ENCODE measurements around the gene ZBTB7B. TPM values are rescaled to one million over a fixed set of nuclear protein-coding genes. Genes with fewer than 3 reads are reported as not detected.

The ZBTB7B gene
- total and polyA plus RNA-seq, 9 of the 15 experiments (the other 6 are each of a cell fraction or from before 2014, with no cell fraction given), result 0.04 to 46.5 (median 15.2) TPM

- no peak for TF ChIP-seq ARID3A (IDR thresholded peaks at IDR 0.05; ENCODE audit: borderline replicate concordance, low read depth, low read length)
- TF ChIP-seq FOXK2 (conservative IDR thresholded peaks at IDR 0.05 in 1 of 2, IDR thresholded peaks at IDR 0.05 in 1 of 2; ENCODE audit: low read depth in 2 of 2), result no peak
- no peak for TF ChIP-seq CLOCK (CRISPR knock-in tag; IDR thresholded peaks at IDR 0.05; ENCODE audit: borderline replicate concordance)
- no peak for TF ChIP-seq SETDB1 (IDR thresholded peaks at IDR 0.05; ENCODE audit: low read length)
- no peak for TF ChIP-seq RNF219 (CRISPR knock-in tag; IDR thresholded peaks at IDR 0.05)
- no peak for TF ChIP-seq ZFP91 (CRISPR knock-in tag; IDR thresholded peaks at IDR 0.05)
- TF ChIP-seq ZBTB33 (CRISPR knock-in tag; IDR thresholded peaks at IDR 0.05), result no peak
- no peak for TF ChIP-seq ZNF583 (CRISPR knock-in tag; IDR thresholded peaks at IDR 0.05)
- TF ChIP-seq PHF21A (IDR thresholded peaks at IDR 0.05; ENCODE audit: borderline replicate concordance, low read depth), result no peak
- 0 out of 2 replicates have a peak, but pooled peaks have one; percentile 36 for TF ChIP-seq SMARCA5 (IDR thresholded peaks at IDR 0.05)
- TF ChIP-seq MYNN (IDR thresholded peaks at IDR 0.05), result peak; percentile 73
- no peak for TF ChIP-seq MYNN (CRISPR knock-in tag; IDR thresholded peaks at IDR 0.05)
- TF ChIP-seq CHD1 (IDR thresholded peaks at IDR 0.05; ENCODE audit: low read length), result peak; percentile 54
- TF ChIP-seq ZNF644 (tag; IDR thresholded peaks at IDR 0.05; ENCODE audit: low read depth), result no peak
- peak; percentile 77; the same call in 1 of the 2 replicates for TF ChIP-seq PHF8 (IDR thresholded peaks at IDR 0.05; ENCODE audit: borderline replicate concordance, low read length)
- TF ChIP-seq EWSR1 (IDR thresholded peaks at IDR 0.05; ENCODE audit: borderline replicate concordance, low read depth, partially characterized antibody), result no peak
- TF ChIP-seq ARHGAP35 (IDR thresholded peaks at IDR 0.05; ENCODE audit: partially characterized antibody), result no peak
Observed at GRCh38 chr1:155050560-155051341, 48.1 kb downstream of the ZBTB7B start, which contains the start of gene ADAM15 (continued).

Measured in K562 (cell line).